CD4-positive, alpha-beta T cell treated with Interleukin-6 for 4 hours (primary cell): ENCODE data around the gene TMC7.
"Not testable (repeated sequence)": the region's sequence is repeated elsewhere in the genome, so short reads cannot be mapped to it uniquely, and the experiment has no call there.

ENCODE experiments used
- DNase-seq: peaks from one replicate; pipeline ENCODE4 v3.0.0-alpha.2; 2020; ENCODE audit warnings: mixed read lengths

The TMC7 gene

GRCh38 chr16:18984435-18985005, 786 bp downstream of the TMC7 start:
- DNase-seq, result no peak

- not testable (repeated sequence) for DNase-seq
Measured at GRCh38 chr16:18985256-18985655, 1.5 kb downstream of the TMC7 start.

GRCh38 chr16:18991731-18992130, 8.0 kb downstream of the TMC7 start:
- DNase-seq, result not testable (repeated sequence)

- DNase-seq, result not testable (repeated sequence)
Measured at GRCh38 chr16:18993531-18993930, 9.8 kb downstream of the TMC7 start.

- DNase-seq, result not testable (repeated sequence)
Measured at GRCh38 chr16:18994181-18994580, 10.4 kb downstream of the TMC7 start.

- DNase-seq, result not testable (repeated sequence)
Measured at GRCh38 chr16:18995406-18995805, 11.7 kb downstream of the TMC7 start.

- not testable (repeated sequence) for DNase-seq
Measured at GRCh38 chr16:18996536-18996935, 12.8 kb downstream of the TMC7 start.

GRCh38 chr16:18997001-18997400, 13.3 kb downstream of the TMC7 start:
- not testable (repeated sequence) for DNase-seq

- DNase-seq, result no peak
Measured at GRCh38 chr16:18999045-18999393, 15.3 kb downstream of the TMC7 start.

GRCh38 chr16:19001788-19002187, 18.1 kb downstream of the TMC7 start:
- DNase-seq, result no peak

- DNase-seq, result no peak
Measured at GRCh38 chr16:19003935-19004334, 20.2 kb downstream of the TMC7 start.

GRCh38 chr16:19005561-19006445, 22.1 kb downstream of the TMC7 start:
- no peak for DNase-seq

- no peak for DNase-seq
Measured at GRCh38 chr16:19006446-19007315, 22.9 kb downstream of the TMC7 start.

GRCh38 chr16:19008245-19009169, 24.8 kb downstream of the TMC7 start:
- no peak for DNase-seq

- no peak for DNase-seq
Measured at GRCh38 chr16:19011169-19011731, 27.5 kb downstream of the TMC7 start.

GRCh38 chr16:19014461-19014860, 30.7 kb downstream of the TMC7 start:
- DNase-seq, result no peak

- DNase-seq, result no peak
Measured at GRCh38 chr16:19017179-19017578, 33.4 kb downstream of the TMC7 start.

- DNase-seq, result no peak
Measured at GRCh38 chr16:19020689-19021088, 37.0 kb downstream of the TMC7 start.

- DNase-seq, result no peak
Measured at GRCh38 chr16:19021747-19022146, 38.0 kb downstream of the TMC7 start.

GRCh38 chr16:19027416-19027815, 43.7 kb downstream of the TMC7 start:
- DNase-seq, result no peak

GRCh38 chr16:19029980-19030379, 46.2 kb downstream of the TMC7 start:
- DNase-seq, result no peak

GRCh38 chr16:19031738-19032137, 48.0 kb downstream of the TMC7 start:
- no peak for DNase-seq
